CD4-positive, alpha-beta T cell treated with Interleukin-1 beta for 1 hour (primary cell): ENCODE data around the gene MCU.

Experiments used
- DNase-seq, 2 donors: peaks; one replicate each; pipeline ENCODE4 v3.0.0-alpha.2; 2020 to 2022

Gene MCU

GRCh38 chr10:72812415-72812752, 120.4 kb downstream of the MCU start:
- DNase-seq: no peak

GRCh38 chr10:72812753-72813430, 120.9 kb downstream of the MCU start:
- DNase-seq: no peak

- DNase-seq: no peak
Measured at GRCh38 chr10:72814099-72814790, 122.3 kb downstream of the MCU start.

DNA sequence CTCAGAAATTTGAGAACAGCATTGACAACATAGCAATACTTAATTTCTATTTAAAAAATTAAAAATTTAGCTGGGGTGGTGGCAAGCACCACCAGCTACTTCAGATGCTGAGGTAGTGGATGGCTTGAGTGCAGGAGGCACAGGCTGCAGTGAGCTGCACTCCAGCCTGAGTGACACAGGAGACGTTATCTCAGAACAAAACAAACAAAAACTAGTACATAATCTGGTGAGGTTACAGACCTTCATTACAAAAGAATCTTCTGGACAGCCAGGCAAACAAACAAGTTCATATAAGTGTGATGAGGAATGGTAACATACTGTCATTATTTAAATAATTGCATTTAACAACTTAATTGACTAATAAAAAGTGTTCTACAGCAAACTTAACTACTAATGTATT, 124.6 kb downstream of the MCU start:
- no peak for DNase-seq

DNA sequence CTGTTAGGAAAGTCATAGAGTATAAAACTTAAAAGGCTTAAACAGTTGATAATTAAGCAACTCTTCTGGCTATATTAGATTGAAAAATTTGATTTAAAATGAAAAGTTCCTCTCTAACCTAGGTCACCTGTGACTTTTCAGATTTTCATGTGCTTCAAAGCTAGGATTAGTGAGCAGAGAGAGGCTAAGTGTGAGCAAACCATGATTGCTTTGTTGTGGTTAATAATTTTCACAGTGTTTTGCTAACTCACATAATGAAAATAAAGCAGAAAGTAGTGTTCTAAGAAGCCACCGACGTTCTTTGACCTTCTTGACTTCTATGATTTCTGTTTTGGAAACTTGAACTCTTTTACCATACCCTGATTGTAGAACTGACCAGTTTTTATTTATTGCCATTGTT, 126.1 kb downstream of the MCU start:
- no peak for DNase-seq

GRCh38 chr10:72819053-72819452, 127.1 kb downstream of the MCU start:
- DNase-seq: no peak

DNA sequence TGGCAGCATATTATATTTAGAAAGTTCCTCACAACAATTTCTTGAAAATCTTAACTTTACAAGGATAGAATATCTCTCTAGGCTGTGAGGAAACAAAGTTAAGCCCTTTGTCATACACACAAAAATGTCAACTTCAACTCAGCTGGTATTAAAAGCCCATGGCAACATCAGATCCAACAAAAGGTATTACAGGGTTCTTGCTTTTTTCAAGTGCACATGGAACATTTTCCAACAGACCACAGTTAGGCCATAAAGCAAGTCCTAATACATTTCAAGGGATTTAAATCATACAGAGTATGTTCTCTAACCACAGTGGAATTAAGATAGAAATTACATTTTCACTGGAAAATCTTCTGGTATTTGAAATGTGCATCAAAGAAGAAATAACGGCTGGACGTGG, 129.7 kb downstream of the MCU start:
- no peak for DNase-seq

DNA sequence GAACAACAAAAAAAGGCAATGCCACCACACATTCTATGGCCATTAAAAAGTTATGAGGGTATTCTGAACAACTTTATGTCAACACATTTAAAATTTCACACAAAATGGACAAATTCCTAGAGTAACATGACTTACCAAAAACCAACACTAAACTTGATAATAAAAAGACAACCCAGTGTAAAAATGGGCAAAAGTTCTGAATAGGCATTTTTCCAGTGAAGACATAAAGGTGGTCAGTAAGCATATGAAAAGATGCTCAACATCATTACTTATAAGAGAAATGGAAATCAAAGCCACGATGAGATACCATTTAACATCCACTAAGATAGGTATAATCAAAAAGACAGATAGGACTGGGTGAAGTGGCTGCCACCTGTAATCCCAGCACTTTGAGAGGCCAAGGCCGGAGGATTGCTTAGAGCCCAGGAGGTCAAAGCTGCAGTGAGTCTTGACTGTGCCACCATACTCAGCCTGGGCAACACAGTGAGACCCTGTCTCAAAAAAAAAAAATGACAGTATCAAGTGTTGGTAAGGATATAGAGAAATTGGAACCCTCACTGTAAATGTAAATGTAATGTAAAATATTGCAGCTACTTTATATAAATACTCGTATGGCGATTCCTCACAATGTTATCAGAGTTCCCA, 130.5 kb downstream of the MCU start:
- DNase-seq: no peak

GRCh38 chr10:72825163-72825562, 133.2 kb downstream of the MCU start:
- DNase-seq: no peak

GRCh38 chr10:72826346-72826745, 134.4 kb downstream of the MCU start:
- DNase-seq: no peak

- DNase-seq: no peak
Measured at GRCh38 chr10:72828294-72828693, 136.4 kb downstream of the MCU start.

DNA sequence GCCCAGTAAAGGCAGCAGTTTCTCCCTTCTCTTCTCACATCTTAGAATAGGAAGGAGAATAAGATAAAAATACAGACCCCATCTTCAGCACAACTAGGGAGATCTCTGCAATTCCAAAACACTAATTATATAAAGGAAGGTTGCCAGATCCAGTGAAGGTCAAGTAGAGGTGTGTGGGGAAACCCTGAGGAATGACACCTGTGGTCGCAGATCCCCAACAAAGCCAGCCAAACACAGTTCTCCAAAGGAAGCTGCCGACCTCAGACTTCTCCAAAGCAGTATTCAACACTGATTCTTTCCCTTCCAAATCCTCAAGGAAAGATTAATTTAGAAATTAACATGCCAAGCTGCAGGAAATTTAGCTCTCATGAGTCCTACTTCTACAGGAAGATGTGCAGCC, 138.7 kb downstream of the MCU start:
- no peak for DNase-seq

GRCh38 chr10:72831696-72832409, 139.9 kb downstream of the MCU start:
- DNase-seq: no peak

DNA sequence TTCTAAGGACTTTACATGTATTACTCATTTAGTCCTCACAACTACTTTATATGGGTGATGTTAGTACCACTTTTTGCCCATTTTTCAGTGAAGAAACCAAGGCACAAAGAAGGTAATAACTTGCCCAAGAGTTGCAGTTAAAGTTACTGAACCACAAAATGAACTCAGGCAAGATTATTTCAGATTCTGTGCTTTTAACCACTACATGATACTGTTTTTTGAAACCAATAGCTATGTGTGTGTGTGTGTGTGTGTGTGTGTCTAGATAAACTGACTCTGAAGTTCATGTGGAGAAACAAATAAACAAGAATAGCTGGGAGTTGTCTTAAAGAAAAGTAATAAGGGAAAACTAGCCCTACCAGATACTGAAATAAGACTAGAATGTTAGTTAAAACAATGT, 140.8 kb downstream of the MCU start:
- DNase-seq: no peak

DNA sequence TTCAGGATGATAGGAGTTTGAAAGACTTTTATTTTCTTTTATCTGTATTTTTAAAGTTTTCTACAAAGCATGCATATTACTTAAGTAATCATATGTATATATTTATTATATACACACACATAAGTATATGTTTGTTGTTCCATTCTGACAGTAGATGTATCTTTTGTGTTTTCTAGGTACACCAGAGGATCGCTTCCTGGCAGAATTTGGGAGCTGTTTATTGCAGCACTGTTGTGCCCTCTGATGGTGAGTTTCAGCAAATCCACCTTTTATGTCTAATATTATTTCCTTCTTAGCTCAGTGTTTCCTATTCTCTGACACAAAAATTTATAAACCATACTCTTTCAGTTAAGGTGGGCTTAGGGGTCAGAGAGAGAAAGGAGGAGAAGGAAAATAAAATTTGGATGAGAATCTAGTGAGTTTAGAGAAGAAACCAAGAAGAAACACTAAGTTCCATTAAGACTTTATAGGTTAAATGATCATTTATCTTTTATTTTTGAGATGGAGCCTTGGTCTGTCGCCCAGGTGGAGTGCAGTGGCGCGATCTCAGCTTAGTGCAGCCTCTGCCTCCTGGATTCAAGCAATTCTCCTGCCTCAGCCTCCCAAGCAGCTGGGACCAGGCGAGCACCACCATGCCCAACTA, 142.4 kb downstream of the MCU start:
- peak; percentile 36 to 59 for DNase-seq

DNA sequence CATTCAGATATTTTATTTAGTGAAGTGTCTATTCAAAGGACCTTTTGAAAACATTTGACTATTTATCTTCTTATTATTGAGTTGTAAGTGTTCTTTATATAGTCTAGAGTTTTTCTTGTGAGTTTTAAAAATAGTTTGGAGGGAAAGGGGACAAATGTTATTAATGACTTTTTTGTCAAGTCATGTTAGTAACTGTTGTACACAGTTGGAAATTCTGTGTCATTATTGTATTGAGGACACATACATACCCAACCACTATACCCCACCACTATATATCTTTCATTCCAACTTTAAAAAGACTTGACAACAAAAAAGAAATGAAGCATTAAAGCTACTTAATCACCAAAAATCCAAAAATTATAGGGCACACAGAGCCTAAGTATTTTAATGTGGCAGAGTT, 148.4 kb downstream of the MCU start:
- DNase-seq: no peak

DNA sequence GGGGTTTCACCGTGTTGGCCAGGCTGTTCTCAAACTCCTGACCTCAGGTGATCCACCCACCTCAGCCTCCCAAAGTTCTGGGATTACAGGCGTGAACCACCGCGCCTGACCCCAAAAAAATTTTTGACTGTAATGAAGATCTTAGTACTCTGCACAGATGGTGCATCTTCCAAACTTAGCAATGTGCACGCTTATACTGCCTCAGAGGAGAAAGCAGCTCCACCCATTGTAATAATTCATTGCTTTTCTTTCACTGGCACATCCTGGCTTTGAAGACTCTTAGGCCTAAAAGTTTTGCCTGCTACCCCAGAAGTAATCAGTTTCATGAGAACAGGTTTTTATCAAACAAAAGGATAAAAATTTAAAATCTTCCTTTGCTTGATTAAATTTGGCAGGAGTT, 149.5 kb downstream of the MCU start:
- DNase-seq: no peak

GRCh38 chr10:72842164-72842563, 150.2 kb downstream of the MCU start:
- no peak for DNase-seq

GRCh38 chr10:72846238-72846637, 154.3 kb downstream of the MCU start:
- DNase-seq: no peak

GRCh38 chr10:72847681-72848080, 155.7 kb downstream of the MCU start:
- DNase-seq: peak in 1 of 2 donors; percentile 20

- DNase-seq: no peak
Measured at GRCh38 chr10:72850861-72851260, 158.9 kb downstream of the MCU start.

DNA sequence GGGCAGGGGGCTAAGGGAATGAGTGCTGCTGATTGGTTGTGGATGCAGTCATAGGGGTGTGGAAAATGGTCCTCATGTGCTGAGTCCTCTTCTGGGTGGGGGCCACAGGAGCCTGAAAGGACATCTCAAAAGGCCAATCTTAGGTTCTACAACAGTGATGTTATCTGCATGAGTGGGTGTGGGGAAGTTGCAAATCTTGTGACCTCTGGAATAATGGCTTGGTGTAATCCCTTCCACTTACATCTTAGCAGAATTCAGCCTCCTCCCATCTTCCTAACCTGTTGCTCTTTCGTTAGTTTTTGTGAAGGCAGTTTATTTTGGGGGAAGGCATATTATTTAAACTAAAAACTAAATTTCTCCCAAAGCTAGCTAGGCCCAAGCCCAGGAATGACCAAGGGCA, 159.6 kb downstream of the MCU start:
- DNase-seq: no peak

- DNase-seq: no peak
Measured at GRCh38 chr10:72852508-72852907, 160.6 kb downstream of the MCU start.
